Measurements from ENCODE around the gene FAT1. TPM values are rescaled to one million over a fixed set of nuclear protein-coding genes. Genes with fewer than 3 reads are reported as not detected.
A peak's percentile ranks its signal among the peaks of the same experiment; 100 is the strongest.

FAT1 gene
- total and polyA plus RNA-seq, 2 donors: 40.8 to 215 TPM

- WGBS: 94% methylated on average over 6 of the region's 6 CpGs
- DNase-seq (ENCODE audit: extremely low spot score): no peak
- H3K27ac ChIP-seq (ENCODE audit: low read depth): no peak overlapping the region
- H3K4me3 ChIP-seq (ENCODE audit: low read depth, low read length): no peak overlapping the region
- H3K4me1 ChIP-seq (ENCODE audit: insufficient read depth): no peaks in the 10 kb centered on the region
- H3K36me3 ChIP-seq (ENCODE audit: insufficient read depth): peaks cover 3% of the 10 kb centered on the region
Measured at GRCh38 chr4:186581421-186581820, 142.2 kb downstream of the FAT1 start.

GRCh38 chr4:186580669-186581068 is 143.0 kb downstream of the FAT1 start:
- Histone ChIP-seq H3K27ac (ENCODE audit: low read depth) (no peak overlapping the region), H3K4me3 (ENCODE audit: low read depth, low read length) (no peak overlapping the region), H3K36me3 (ENCODE audit: insufficient read depth) (peaks cover 2% of the 10 kb centered on the region), H3K4me1 (ENCODE audit: insufficient read depth) (no peaks in the 10 kb centered on the region)
- DNase-seq (ENCODE audit: extremely low spot score): no peak
- 87% methylated on average over 1 of the region's 1 CpG for WGBS

GRCh38 chr4:186570193-186570996 is 153.3 kb downstream of the FAT1 start:
- Histone ChIP-seq H3K4me1 (ENCODE audit: insufficient read depth) (no peaks in the 10 kb centered on the region), H3K36me3 (ENCODE audit: insufficient read depth) (no peaks in the 10 kb centered on the region), H3K4me3 (ENCODE audit: low read depth, low read length) (peak overlapping the region; percentile 5), H3K27ac (ENCODE audit: low read depth) (no peak overlapping the region)
- DNase-seq (ENCODE audit: extremely low spot score): peak; percentile 29
- 30% methylated on average over 23 of the region's 23 CpGs for WGBS

GRCh38 chr4:186569533-186570192 is 154.0 kb downstream of the FAT1 start:
- Histone ChIP-seq H3K4me1 (ENCODE audit: insufficient read depth) (no peaks in the 10 kb centered on the region), H3K4me3 (ENCODE audit: low read depth, low read length) (peak overlapping the region; percentile 5), H3K36me3 (ENCODE audit: insufficient read depth) (no peaks in the 10 kb centered on the region), H3K27ac (ENCODE audit: low read depth) (no peak overlapping the region)
- DNase-seq (ENCODE audit: extremely low spot score): no peak
- WGBS: 50% methylated on average over 10 of the region's 10 CpGs

GRCh38 chr4:186566068-186566467 is 157.6 kb downstream of the FAT1 start:
- 74% methylated on average over 7 of the region's 7 CpGs for WGBS
- no peaks in the 10 kb centered on the region for H3K4me1 ChIP-seq (ENCODE audit: insufficient read depth)
- H3K27ac ChIP-seq (ENCODE audit: low read depth): no peak overlapping the region
- no peak for DNase-seq (ENCODE audit: extremely low spot score)
- no peak overlapping the region for H3K4me3 ChIP-seq (ENCODE audit: low read depth, low read length)
- H3K36me3 ChIP-seq (ENCODE audit: insufficient read depth): no peaks in the 10 kb centered on the region

GRCh38 chr4:186563761-186564160 is 159.9 kb downstream of the FAT1 start:
- DNase-seq (ENCODE audit: extremely low spot score): no peak
- H3K27ac ChIP-seq (ENCODE audit: low read depth): no peak overlapping the region
- no peaks in the 10 kb centered on the region for H3K4me1 ChIP-seq (ENCODE audit: insufficient read depth)
- H3K4me3 ChIP-seq (ENCODE audit: low read depth, low read length): no peak overlapping the region
- no peaks in the 10 kb centered on the region for H3K36me3 ChIP-seq (ENCODE audit: insufficient read depth)
- 78% methylated on average over 11 of the region's 11 CpGs for WGBS

- H3K4me3 ChIP-seq (ENCODE audit: low read depth, low read length): no peak overlapping the region
- H3K36me3 ChIP-seq (ENCODE audit: insufficient read depth): no peaks in the 10 kb centered on the region
- H3K4me1 ChIP-seq (ENCODE audit: insufficient read depth): no peaks in the 10 kb centered on the region
- whole genome bisulfite sequencing: 88% methylated on average over 1 of the region's 1 CpG
- no peak for DNase-seq (ENCODE audit: extremely low spot score)
- H3K27ac ChIP-seq (ENCODE audit: low read depth): no peak overlapping the region
Measured at GRCh38 chr4:186561748-186562147, 161.9 kb downstream of the FAT1 start.

GRCh38 chr4:186560647-186561046 is 163.0 kb downstream of the FAT1 start:
- WGBS: 95% methylated on average over 3 of the region's 3 CpGs
- Histone ChIP-seq H3K36me3 (ENCODE audit: insufficient read depth) (no peaks in the 10 kb centered on the region), H3K4me1 (ENCODE audit: insufficient read depth) (no peaks in the 10 kb centered on the region), H3K4me3 (ENCODE audit: low read depth, low read length) (no peak overlapping the region), H3K27ac (ENCODE audit: low read depth) (no peak overlapping the region)
- no peak for DNase-seq (ENCODE audit: extremely low spot score)

GRCh38 chr4:186557486-186557885 is 166.2 kb downstream of the FAT1 start:
- DNase-seq (ENCODE audit: extremely low spot score): no peak
- H3K4me1 ChIP-seq (ENCODE audit: insufficient read depth): no peaks in the 10 kb centered on the region
- H3K36me3 ChIP-seq (ENCODE audit: insufficient read depth): no peaks in the 10 kb centered on the region
- no peak overlapping the region for H3K27ac ChIP-seq (ENCODE audit: low read depth)
- 70% methylated on average over 3 of the region's 3 CpGs for WGBS
- H3K4me3 ChIP-seq (ENCODE audit: low read depth, low read length): no peak overlapping the region

- no peak for DNase-seq (ENCODE audit: extremely low spot score)
- H3K36me3 ChIP-seq (ENCODE audit: insufficient read depth): no peaks in the 10 kb centered on the region
- 61% methylated on average over 7 of the region's 7 CpGs for WGBS
- H3K27ac ChIP-seq (ENCODE audit: low read depth): no peak overlapping the region
- no peaks in the 10 kb centered on the region for H3K4me1 ChIP-seq (ENCODE audit: insufficient read depth)
- no peak overlapping the region for H3K4me3 ChIP-seq (ENCODE audit: low read depth, low read length)
Measured at GRCh38 chr4:186557061-186557460, 166.6 kb downstream of the FAT1 start.

- no peaks in the 10 kb centered on the region for H3K36me3 ChIP-seq (ENCODE audit: insufficient read depth)
- H3K4me1 ChIP-seq (ENCODE audit: insufficient read depth): no peaks in the 10 kb centered on the region
- 3% methylated on average over 91 of the region's 91 CpGs for WGBS
- no peak within 1 kb of the TSS for H3K4me3 ChIP-seq (ENCODE audit: low read depth, low read length)
- no peak for DNase-seq (ENCODE audit: extremely low spot score)
- H3K27ac ChIP-seq (ENCODE audit: low read depth): no peak within 1 kb of the TSS
Measured at GRCh38 chr4:186554914-186555827, 168.5 kb downstream of the FAT1 start, which contains the start of gene MTNR1A. Gene MTNR1A (minus strand): TSS chr4:186555567. CDS start chr4:186555365, 202 bp downstream.

- 8% methylated on average over 12 of the region's 12 CpGs for WGBS
- H3K4me3 ChIP-seq (ENCODE audit: low read depth, low read length): no peak overlapping the region
Measured at GRCh38 chr4:186554539-186554913, 169.1 kb downstream of the FAT1 start.

GRCh38 chr4:186553717-186554116 is 169.9 kb downstream of the FAT1 start:
- no peak overlapping the region for H3K27ac ChIP-seq (ENCODE audit: low read depth)
- no peaks in the 10 kb centered on the region for H3K4me1 ChIP-seq (ENCODE audit: insufficient read depth)
- DNase-seq (ENCODE audit: extremely low spot score): no peak
- 61% methylated on average over 13 of the region's 13 CpGs for WGBS
- H3K36me3 ChIP-seq (ENCODE audit: insufficient read depth): no peaks in the 10 kb centered on the region
- no peak overlapping the region for H3K4me3 ChIP-seq (ENCODE audit: low read depth, low read length)

More at GRCh38 chr4:186554539-186554913, 169.1 kb downstream of the FAT1 start:
- Histone ChIP-seq H3K4me1 (ENCODE audit: insufficient read depth) (no peaks in the 10 kb centered on the region), H3K27ac (ENCODE audit: low read depth) (no peak overlapping the region), H3K36me3 (ENCODE audit: insufficient read depth) (no peaks in the 10 kb centered on the region)
- DNase-seq (ENCODE audit: extremely low spot score): no peak

All from urinary bladder (tissue), 4 donors.